BJ (cell line): ENCODE measurements around the gene MFSD11. TPM values are rescaled to one million over a fixed set of nuclear protein-coding genes. Genes with fewer than 3 reads are reported as not detected.
"Not testable (repeated sequence)": the region's sequence is repeated elsewhere in the genome, so short reads cannot be mapped to it uniquely, and the experiment has no call there.

Experiments
- CTCF ChIA-PET: fragments of 350-600 bp; formaldehyde crosslinking; extraction: SDS; loops from one replicate; lab custom pipeline; 2021; ENCODE audit warnings: antibody characterized with exemption, inconsistent platforms; lab: Yijun Ruan, JAX
- POLR2A ChIA-PET: fragments of 300-600 bp; sonication (Branson Sonifier 250); formaldehyde crosslinking; extraction: SDS; loops from one replicate; lab custom pipeline; 2021; ENCODE audit warnings: antibody characterized with exemption; lab: Charles Lee
- DNase-seq: peaks from one replicate; pipeline ENCODE4 v3.0.0-alpha.2; 2011; ENCODE audit warnings: low read depth
- H3K27me3 ChIP-seq: 2 replicates; pipeline ENCODE4 v1.6.0; 2011; ENCODE audit warnings: low read length; ENCODE audit not compliant: control insufficient read depth, insufficient read depth
- H3K36me3 ChIP-seq: 2 replicates; pipeline ENCODE4 v1.5.1; 2011; ENCODE audit warnings: low read length; ENCODE audit not compliant: control insufficient read depth, insufficient read depth
- H3K4me3 ChIP-seq: 2 replicates; pipeline ENCODE4 v1.5.1; 2011; ENCODE audit warnings: low read depth, mild to moderate bottlenecking, control low read depth, low read length
- CTCF ChIP-seq: IDR thresholded peaks from 2 replicates; pipeline ENCODE4 v1.5.1; 2011; ENCODE audit warnings: low read depth, mild to moderate bottlenecking, control low read depth, inconsistent platforms, low read length, moderate library complexity; ENCODE audit not compliant: insufficient read depth
- polyA plus RNA-seq: library from polyadenylated mRNA; depleted of rRNA; stranded (reverse); fragments of >200 nt; gene quantifications from 2 replicates; pipeline ENCODE4 v1.2.3, GENCODE V29; 2011

MFSD11 gene
- polyA plus RNA-seq, 1 experiment: 18.6 TPM

GRCh38 chr17:76704805-76705204 is 33.1 kb upstream of the MFSD11 start:
- CTCF ChIA-PET: interaction anchor here (1.8 kb wide), 1 partner anchor 23 kb away, joined by 7 read pairs; no protein-coding TSS in a partner anchor
- DNase-seq: no peak
- TF ChIP-seq CTCF: no peak

DNA sequence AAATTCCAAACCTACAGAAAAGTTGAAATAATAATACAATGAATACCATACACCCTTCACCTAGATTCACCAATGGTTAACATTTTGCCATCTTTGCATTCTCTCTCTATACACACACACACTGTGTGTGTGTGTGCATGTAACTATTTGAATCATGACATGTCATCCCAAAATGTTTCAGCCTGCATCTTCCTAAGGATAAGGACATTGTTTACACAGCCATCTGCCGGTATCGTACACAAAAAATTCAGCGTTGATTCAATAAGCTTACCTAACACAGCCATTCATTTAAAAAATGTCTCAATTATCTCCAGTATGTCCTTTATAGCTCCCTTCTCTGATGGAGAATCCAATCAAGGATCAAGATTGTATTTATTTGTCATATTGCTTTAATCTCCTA is 31.1 kb upstream of the MFSD11 start:
- Histone ChIP-seq H3K36me3 (peaks cover 2% of the 10 kb centered on the region; the same call in 1 of the 2 replicates), H3K4me3 (no peak overlapping the region), H3K27me3 (no peaks in the 10 kb centered on the region)
- TF ChIP-seq CTCF: no peak
- no peak for DNase-seq
- ChIA-PET POLR2A (interaction anchor here (0.7 kb wide), 1 partner anchor 460 kb away, joined by 9 read pairs; no protein-coding TSS in a partner anchor), CTCF (no interaction called here)

More at GRCh38 chr17:76704805-76705204, 33.1 kb upstream of the MFSD11 start:
- POLR2A ChIA-PET: no interaction called here
- Histone ChIP-seq H3K4me3 (no peak overlapping the region), H3K36me3 (peaks cover 2% of the 10 kb centered on the region; the same call in 1 of the 2 replicates), H3K27me3 (no peaks in the 10 kb centered on the region)

- H3K36me3 ChIP-seq: peaks cover 3% of the 10 kb centered on the region; the same call in 1 of the 2 replicates
- POLR2A ChIA-PET: interaction anchor here (0.6 to 1.1 kb wide), 3 partner anchors 20 to 758 kb away, joined by 3 to 4 read pairs (median 3); no protein-coding TSS in a partner anchor
- H3K27me3 ChIP-seq: no peaks in the 10 kb centered on the region
- peak; percentile 19; the same call in 1 of the 2 replicates for TF ChIP-seq CTCF
- no peak overlapping the region; the same call in 1 of the 2 replicates for H3K4me3 ChIP-seq
- DNase-seq: no peak
- CTCF ChIA-PET: interaction anchor here (0.5 to 2.7 kb wide), 6 partner anchors 11 to 171 kb away, joined by 3 to 18 read pairs (median 4); partner anchors contain the start of gene CYGB
These were observed 29.7 kb upstream of the MFSD11 start for GRCh38 chr17:76707985-76708807.

DNA sequence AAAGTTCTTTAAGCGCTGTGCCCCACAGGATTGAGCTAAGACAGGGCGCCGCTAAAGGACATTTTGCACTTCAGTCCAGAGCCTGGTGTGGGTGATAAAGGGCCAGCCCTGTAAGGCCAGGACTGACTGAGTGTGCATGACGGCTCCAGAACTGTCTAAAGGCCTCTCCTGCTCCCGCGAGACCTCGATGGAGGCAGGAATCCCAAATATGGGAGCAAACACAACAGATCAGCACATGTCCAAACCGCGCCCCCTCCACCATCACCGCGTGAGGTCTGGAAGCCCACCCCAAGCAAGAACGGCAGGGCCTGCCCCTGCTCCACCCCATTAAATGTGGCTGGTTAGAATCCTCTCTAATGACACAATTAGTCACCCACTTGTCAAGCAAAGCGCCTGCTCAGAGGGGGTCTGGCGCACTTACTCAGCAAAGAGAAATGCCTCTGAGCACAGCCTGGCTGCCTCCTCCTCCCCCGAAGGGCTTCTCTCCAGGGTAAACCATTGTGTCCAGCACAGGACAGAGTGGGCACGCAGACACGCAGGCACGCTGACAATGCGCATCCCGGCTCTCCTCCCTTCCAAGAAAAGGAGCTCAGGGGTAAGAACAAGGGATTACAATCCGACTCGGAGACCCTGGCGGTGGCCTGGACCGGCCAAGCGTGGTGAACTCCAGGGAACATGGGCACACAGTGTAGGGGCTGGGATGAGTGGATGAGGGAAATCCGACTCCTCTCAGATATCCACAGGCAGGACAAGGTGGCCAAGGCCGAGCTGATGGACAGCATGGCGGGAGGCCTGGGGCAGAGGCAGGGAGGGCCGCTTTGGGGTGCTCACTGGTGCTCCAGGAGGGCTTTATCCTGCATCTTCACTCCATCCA is 28.6 kb upstream of the MFSD11 start:
- CTCF ChIA-PET: interaction anchor here (0.7 to 2.7 kb wide), 4 partner anchors 7 to 28 kb away, joined by 4 to 18 read pairs (median 6); no protein-coding TSS in a partner anchor
- no peaks in the 10 kb centered on the region for H3K27me3 ChIP-seq
- peak; percentile 93 for DNase-seq
- POLR2A ChIA-PET: interaction anchor here (0.6 to 1.2 kb wide), 4 partner anchors 8 to 401 kb away, joined by 3 to 6 read pairs (median 4); no protein-coding TSS in a partner anchor
- no peak for TF ChIP-seq CTCF
- H3K36me3 ChIP-seq: peaks cover 9% of the 10 kb centered on the region
- H3K4me3 ChIP-seq: peak overlapping the region; percentile 84

DNA sequence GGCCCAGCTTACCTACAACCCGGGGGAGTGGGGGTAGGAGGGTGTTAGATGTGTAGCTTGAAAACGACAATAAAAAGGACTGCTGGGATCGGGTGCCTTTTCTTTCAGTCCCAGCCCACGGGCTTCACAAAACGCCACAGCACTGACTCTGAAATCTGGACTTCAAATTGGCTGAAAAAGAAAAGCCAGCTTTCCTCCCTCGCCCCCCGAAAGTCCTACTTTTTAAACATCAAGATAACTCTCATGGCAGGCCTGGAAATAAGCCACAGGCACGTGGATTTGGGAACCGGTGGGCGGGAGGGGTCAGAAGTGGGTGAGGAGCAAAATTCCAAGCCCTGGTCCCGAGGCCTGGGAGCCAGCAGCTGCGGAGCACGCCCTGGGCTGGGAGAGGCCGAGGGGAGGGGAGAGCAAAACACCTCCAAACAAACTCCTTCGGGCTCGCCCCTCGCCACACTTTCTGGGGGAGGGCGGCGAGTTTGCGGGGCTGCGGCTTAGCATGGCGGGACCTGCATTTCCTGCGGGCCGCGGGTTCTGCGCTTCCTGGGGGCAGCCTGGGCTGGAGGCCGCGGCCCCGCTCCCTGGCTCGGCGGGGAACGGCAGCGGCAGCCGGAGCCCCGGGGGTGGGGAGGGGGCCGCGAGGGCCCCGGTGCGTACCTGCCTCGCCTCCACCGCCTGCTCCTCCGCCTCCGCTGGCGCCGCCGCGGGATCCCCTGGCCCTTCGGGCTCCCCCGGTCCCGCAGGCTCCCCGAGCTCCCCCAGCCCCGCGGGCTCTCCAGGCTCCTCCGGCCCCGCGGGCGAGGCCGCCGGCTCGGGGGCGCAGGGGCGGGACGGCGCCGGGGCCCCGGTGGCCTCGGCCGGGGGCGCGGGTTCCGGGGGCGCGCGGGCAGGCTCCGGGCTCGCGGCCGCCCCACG is 27.7 kb upstream of the MFSD11 start:
- ChIA-PET CTCF (interaction anchor here (0.7 to 2.7 kb wide), 4 partner anchors 8 to 180 kb away, joined by 3 to 18 read pairs (median 5); no protein-coding TSS in a partner anchor), POLR2A (interaction anchor here (1.2 kb wide), 1 partner anchor 9 kb away, joined by 6 read pairs; no protein-coding TSS in a partner anchor)
- H3K4me3 ChIP-seq: peak overlapping the region; percentile 84
- H3K27me3 ChIP-seq, H3K36me3 ChIP-seq, DNase-seq: not testable (repeated sequence)
